GM20431 (cell line): Measurements from ENCODE around the gene KLHL26.

Experiments
- in situ Hi-C: fragments of 300-500 bp; cut with MseI, MboI; formaldehyde crosslinking; loops from one replicate; pipeline ENCODE4 v1.15.0; 2020; ENCODE audit warnings: low sequenced_read_pairs; ENCODE audit not compliant: unreplicated experiment

The KLHL26 gene

DNA sequence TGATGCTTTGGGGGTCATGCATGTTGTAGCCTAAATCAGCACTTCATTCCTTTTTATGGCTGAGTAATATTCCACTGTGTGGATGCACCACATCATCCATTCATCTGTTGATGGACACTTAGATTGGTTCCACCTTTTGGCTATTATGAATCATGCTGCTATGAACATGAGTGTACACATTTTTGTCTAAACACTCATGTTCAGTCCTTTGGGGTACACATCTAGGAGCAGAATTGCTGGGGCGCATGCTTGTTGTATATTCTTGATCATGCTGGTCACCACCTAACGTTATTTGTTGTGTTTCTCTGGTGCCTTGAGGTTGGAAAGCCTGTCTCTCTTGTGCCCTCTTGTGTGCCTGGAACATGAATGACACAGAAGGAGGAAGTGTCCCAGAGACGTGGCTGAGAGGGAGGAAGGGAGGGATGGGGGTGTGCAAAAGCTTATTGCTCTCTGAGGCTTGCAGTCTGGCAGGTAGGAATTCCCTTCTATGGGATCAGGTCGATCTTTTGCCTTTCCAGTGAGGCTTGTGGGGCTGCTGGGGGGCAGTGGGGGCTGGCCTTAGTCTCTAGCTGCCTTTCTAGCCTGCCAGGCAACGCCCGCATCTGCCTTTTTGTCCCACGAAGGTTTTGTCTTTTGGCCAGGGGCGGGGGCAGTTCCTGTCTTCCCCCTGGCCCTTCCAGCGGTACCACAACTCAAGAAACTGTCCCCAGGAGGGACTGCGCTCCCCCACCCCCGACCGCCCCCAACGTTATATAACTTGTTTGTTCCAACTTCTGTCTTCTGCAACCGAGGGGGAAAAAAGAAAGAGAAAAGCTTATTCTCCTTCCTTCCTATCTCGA lies 7.6 kb downstream of the KLHL26 start:
- in situ Hi-C loops = no loop called here

DNA sequence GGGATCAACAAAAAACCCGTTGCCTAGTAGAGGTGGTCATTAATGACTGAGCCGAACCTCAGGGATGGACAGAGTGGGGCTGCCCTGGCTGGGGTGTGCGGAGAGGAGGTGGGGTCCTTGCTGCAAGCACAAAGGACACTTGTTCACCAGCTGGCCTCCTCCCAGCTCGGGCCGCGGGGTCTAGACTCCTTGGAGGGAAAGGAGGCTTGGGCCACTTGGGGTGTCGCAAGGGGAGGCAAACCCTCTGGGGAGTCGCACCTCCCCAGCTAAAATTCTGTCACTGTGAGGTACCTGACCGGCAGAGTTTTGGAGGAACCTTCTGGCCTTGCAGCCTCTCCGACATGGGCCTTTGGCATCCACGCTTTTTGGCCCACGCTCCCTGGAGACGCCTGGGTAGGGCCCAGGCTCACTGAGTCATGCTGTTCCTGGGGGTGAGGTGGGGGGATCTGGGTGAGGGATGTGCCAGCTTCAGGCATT lies 8.2 kb downstream of the KLHL26 start:
- in situ Hi-C loops = no loop called here

DNA sequence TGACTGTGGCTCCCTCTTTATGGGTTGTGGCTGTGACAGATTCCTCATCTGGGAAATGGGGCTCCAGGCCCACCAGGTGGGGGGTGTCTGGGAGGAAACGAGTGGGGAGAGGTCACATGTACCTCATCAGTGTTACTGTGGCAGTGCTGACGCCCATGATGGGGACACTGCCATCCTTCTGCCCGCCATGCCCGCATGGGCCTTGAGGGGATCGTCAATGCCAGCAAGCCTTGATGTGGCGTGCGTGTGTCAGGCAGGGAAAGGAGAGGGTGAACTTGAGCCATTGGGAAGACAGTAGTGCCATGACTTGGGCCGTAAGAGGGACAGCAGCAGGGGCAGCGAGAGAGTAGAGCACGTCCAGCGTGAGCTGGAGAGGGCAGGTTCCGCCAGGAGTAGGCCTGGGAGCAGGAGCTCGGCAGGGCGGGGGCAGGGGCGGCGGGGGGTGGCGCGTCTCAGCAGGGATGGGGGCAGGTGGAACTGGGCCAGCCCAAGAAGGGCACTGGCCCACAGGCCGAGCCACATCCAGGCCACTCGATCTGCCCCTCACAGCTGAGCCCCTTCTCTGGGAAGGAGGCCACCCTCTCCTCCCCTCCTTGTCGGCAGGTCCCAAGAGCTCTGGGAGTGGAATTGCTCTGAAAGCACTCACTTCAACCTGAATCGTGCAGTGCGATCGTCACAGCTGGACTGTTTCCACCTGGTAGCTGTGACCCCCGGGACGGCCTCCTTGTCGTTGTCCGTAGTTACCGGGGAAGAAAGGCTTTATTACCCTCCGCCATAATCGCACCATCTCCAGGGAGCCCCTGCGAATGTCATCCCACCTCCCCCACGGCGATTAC lies 9.9 kb downstream of the KLHL26 start:
- in situ Hi-C loops = no loop called here

DNA sequence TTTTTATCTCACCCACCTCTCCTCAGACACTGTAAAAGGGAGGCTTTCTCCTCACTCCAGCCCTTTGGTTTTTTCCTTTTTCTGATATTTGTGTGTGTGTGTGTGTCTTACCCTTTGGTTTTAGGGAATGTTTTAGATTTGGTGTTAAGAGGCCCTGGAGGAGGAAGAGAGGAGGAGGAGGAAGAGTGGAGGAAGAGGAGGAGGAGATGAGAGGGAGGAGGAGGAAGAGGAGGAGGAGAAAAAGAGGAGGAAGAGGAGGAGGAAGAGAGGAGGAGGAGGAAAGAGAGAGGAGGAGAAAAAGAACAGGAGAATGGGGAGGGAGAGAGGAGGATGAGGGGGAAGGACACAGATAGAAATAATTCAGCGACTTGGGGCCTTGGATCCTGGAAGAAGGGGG lies 10.5 kb downstream of the KLHL26 start:
- in situ Hi-C loops = no loop called here

DNA sequence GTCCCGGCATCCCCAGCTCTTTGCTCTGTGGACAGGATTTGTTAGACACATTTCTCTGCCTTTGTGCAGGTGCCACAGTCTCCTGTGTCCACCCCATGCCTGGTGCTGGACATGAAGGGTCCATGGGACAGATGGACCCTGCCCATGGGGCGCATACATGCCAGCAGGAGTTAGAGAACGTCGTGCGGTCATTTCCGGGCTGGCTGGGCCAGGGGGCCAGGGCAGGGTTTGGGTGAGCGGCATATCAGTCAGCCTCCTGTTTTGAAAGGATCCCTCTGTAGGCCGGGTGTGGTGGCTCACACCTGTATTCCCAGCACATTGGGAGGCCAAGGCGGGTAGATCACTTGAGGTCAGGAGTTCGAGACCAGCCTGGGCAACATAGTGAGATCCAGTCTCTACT lies 11.0 kb downstream of the KLHL26 start:
- in situ Hi-C loops = no loop called here

DNA sequence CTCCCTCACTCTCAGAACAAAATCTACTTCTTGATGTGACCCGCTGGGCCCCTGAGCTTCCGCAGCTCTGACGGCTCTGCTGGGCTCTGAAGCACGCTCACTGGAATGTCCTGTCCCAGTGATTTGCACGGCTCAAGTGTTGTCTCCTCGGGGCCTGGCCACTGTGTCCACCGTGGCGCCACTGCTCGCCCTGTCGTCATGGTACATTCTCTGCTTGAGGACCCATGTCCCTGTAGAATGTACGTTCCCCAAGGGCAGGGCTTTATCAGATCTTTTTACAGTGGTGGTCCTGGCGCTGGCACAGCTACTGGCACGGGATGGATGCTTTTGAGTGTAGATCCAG lies 12.1 kb downstream of the KLHL26 start:
- in situ Hi-C loops = no loop called here

DNA sequence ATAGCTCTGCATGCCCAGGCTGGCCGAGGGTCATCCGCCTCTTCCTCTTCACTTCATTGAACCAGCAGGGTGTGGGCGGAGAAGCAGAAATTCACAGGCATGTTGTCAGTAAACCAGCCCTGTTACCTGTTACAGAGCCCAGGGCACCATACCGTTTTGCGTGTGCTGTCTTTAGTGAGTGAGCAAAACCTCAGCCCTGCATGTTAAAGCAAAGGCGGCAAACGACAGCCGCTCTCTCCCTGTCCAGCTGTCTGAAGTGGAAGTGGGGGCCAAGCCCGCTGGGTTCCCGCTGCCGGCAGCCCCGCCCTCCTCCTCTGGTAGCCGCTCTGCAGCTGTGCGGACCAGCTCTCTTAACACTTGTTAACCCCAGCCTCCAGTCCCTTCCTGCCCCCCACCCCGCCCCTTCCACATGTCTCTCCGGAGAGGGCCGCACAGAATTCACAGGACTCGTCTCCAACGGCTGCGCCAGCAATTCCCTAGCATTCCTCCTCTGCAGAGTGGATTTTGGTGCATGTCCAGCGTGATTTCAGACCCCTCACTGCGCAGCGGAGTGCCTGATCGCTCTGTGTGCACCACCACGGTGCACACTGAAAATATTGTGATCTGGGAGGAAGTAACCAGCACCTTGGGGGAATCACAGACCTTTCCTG lies 12.7 kb downstream of the KLHL26 start:
- in situ Hi-C loops = no loop called here

DNA sequence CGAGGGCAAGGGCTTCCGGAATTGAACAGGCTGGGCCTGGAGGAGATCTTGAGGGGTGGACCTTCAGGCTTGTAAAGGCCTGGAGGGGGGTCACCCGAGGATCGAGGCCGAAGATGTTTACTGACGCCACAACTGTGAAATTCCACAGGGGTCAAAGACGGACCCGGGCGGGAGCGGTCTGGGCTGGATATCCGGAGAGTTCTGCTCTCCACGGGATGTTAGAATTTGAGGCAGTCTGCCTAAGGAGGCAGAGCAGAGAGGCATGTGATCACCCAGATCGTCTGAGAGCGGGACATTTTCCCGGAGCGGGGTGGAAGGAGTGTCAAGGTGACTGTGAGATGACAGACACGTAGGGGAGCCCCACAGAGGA lies 13.2 kb downstream of the KLHL26 start:
- in situ Hi-C loops = no loop called here

DNA sequence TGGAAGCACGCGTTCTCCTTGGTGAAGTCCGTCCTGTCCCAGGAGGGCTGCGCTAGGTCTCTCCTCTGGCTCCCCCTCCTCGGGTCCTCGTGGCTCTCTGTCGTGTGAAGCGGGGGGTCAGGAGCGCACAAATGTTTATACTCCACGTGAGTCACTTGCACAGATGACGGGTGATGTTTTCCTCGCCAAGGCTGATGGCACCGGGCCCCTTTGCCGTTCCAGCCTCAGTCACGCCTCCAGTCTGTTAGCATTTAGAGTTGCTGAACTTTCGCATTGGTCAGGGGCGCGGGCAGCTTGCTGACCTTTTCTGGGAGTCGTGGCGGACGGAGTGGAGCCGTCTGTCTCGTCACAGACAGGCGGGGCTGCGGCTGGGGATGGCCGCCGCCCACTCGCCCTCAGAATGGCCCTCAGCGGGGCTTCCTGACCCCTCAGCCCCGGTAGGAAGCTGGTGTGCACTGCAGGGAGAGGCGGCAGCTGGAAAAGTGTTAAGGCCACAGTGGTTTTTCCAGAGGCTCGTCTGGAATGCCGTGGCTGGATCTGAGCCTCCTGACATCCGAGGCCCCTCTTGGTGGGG lies 13.7 kb downstream of the KLHL26 start:
- in situ Hi-C loops = no loop called here

DNA sequence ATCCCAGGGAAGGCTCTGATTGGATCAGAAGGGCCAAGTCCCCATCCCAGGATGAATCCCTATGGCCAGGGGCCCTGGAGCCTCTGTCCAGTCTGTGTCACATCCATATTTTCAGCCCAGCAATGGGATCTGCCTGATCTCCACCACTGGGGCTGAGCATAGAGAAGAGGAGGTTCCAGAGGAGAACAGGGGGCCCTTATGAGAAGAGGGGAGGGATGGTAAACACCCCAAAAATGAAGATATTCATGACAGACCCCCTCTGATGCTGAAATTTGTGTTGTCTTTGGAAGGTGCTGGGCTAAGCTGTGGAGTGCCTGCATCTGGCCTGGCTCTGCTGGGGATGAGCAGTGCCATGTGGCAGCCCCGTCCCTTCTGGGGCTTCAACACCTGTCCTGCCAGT lies 14.5 kb downstream of the KLHL26 start:
- in situ Hi-C loops = no loop called here

DNA sequence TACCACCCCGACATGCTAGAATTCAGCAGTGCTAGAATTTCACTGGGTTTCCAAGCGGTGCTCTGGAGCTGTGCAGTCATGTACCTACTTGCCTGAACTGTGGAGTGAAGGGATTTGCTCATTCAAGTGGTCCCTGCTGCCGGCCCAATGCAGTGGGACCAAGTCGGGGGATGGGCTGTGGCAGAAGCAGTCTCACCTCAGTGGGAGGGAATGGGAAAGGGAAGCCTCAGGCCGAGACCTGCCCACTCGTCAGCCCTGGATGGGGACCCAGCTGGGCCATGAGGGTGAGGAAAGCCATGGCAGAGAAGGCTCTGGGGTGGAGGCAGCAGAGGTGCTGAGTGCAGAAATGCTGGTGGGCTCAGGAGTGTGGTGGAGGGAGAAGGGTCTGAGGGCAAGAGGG lies 14.9 kb downstream of the KLHL26 start:
- in situ Hi-C loops = no loop called here

DNA sequence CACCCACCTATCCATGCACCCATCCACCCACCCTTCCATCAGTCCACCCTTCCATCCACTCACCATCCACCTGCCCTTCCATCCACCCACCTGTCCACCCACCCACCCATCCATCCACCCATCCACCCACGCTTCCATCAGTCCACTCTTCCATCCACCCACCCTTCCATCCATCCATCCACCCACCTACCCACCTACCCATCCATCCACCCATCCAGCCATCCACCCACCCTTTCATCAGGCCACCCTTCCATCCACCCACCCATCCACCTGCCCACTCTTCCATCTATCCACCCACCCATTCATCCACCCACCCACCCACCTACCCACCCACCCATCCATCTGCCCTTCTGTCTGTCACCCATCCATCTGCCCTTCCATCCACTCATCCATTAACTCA lies 17.0 kb downstream of the KLHL26 start:
- in situ Hi-C loops = no loop called here

DNA sequence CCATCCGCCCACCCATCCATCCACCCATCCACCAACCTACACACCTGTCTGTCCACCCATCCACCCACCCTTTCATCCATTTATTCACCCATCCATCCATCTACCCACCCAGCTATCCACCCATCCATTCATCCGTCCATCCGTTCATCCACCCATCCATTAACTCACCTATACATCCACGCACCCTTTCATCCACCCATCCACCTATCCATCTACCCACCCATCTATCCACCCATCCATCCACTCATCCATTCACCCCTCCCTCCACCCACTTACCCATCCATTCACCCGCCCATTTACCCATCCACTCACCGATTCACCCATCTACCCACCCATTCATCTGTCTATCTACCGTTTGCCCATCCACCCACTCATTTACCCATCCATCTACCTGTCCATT lies 17.6 kb downstream of the KLHL26 start:
- in situ Hi-C loops = no loop called here

DNA sequence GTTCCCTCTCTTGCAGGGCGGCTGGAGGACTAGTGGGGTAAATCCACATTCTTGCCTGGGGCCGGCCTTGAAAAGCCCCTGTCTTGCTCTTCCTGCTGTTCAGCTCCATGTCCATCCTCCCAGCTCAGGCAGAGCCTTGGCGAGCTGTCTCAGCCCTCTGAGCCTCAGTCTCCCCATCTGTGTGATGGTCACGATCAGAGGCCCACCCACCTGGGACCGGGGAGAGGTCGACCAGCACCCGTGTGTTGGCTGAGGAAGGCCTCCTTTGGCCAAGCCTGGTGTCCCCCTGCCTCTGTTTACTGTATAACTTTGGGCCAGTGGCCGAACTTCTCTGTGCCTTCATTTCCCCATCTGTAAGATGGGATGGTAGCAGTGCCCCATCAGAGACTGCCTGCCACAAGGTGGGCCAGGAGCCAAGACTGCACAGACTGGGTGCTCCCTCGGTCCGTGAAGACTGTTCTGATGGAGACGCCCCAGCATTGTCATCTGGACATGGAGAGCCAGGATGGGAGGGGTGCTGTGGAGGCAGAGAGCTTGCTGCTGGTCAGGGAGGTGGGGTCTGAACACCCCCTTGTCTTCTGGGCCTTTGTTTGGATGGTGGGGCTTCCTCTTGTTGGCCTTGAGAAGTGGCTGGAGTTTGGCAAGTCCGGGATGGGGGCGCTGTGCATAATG lies 18.5 kb downstream of the KLHL26 start:
- in situ Hi-C loops = no loop called here

DNA sequence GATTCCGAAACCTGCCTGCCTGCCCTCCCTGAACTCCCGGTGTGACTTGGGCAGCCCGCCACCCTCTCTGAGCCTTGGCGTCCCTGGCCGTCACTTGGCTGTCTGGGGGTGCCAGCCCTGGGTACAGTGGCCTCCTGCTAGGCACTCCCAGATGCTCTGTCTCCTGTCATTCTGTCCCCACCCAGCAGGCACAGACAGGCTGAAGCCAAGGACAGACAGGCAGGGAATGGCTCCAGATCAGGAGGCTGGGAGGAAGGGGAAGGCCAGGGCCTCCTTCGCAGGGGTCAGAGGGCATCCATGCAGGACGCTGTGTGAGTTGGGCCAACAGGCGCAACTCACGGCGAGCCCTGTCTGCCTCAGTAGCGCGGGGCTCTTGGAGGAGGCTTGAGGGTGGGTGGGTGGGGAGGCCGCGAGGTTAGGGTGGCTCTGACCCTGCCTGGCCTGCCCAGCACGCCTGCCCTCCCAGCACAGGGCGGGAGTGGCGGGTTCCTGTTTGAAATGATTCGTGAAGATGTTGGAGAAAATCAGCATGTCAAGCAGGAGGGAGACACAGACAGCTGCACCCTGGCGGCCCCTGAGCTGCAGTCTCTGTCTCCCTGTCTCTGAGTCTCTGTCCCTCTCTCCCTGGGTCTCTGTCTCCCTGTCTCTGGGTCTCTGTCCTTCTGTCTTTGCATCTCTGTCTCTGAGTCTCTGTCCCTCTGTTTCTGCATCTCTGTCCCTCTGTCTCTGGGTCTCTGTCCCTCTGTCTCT lies 19.7 kb downstream of the KLHL26 start:
- in situ Hi-C loops = no loop called here

DNA sequence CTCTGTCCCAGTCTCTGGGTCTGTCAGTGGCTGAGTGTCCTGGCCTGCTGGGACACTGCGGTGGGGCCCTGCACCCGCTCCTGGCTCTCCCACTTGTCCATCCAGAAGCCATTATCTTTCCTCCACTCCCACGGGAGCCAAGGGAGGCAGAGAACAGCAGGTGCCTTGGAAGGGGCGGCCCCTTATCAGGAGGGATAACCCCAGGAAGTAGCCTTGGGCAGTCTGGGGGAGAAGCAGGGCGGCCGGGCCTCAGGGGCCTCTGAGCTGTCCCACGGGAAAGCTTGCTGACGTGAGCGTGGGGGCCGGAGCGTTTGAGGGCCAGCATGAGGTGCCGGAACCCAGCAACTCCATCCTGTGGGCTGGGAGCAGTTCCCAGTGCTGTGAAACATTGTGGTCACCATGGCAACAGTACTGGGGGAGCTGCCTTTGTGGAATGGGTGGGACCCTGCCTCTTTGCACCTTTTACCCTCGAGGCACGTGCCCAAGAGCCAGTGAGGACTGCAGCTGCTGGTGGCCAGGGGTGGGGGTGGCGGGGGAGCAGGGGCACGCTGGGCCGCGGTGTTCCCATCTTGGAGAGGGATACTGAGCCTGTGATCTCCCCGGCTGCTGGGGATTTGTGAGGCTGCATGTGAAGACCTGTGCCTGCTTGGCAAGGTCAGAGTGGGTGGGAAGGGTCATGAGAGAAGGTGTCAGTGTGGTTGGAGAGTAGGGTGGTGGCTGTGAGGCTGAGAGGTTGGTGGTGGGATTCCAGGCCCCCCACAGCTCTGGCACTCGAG lies 20.9 kb downstream of the KLHL26 start:
- in situ Hi-C loops = no loop called here

DNA sequence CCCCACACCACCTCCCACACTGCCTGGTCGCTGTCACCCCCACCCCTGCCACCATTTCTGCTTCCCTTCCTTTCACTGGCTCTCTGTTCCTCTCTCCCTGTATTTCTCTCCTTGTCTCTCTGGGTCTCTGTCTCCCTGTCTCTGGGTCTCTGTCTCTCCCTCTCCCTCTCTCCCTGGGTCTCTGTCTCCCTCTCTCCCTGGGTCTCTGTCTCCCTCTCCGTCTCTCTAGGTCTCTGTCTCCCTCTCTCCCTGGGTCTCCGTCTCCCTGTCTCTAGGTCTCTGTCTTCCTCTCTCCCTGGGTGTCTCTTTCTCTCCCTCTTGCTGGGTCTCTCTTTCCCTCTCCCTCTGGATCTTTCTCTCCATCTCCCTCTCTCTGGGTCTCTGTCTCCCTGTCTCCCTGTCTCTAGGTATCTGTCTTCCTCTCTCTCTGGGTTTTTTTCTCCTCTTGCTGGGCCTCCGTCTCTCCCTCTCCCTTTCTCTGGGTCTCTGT lies 21.6 kb downstream of the KLHL26 start:
- in situ Hi-C loops = no loop called here

DNA sequence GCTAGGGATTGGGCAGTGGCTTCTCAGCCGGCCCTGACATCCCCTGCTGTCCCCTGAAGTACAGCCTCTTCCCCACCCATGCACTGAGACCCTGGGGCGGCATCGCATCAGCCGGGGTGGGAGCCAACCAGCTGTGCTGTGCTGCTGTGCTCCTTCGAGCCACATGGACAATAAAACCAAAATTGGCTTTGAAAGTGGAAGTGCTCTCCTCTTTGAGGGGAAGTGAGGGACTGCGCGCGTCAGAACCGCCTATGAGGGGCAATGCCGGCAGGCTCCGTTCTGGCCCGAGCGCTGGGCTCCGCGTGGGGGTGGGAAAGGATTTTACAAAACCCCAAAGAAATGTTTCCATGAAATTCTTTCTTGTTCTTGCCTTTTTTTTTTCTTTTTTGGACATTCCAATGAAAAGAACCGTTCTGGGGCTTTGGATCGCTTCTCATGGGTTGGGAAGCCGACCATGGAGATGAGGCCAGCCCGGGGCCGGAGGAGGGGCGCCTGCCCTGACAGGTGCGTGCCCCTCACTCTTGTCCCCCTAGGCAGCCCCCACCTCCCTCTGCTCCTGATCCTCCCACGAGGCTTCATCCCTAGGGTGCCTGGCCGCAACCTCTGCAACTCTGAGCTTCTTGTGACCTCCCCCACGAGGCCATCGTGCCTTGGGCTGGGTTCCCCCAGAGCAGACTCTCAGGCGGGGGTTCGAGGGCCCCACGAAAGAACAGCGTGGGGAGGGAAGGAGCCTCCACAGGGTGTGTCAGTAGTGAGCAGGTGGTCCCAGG lies 22.6 kb downstream of the KLHL26 start:
- in situ Hi-C loops = no loop called here
